Measurements from ENCODE around the gene KIF26A.

DNA sequence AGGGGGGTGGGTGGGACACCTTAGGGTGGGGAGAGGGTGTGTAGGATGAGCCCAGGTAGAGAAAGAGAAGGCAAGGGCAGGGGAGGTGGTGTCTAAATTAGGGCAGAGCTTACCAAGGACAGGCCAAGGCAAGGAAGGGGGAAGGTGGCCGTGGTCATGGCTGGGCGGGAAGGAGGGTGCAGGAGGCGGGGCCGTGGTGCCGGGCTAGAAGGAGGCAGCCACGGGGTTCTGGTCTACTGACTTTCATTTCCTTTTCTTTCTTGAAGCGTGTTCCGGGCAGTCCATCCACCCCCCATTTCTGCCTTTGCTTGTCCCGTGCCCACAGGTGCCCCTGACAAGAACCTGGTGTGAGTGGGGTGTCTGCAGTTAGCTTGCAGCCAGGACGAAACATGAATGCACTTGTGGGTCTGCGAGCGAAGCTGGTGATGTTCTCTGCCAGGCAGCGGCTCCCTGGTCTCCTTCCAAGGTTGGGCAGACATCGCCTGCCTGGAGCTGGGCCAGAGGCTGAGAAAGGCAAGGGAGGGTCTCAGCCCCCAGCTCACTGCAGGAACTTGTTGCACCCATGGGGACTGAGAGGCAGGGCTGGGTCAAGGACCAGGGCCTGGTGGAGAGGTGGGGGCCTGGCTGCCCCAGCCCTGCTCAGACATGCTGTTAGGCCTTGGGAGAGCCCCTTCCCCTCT is 58.2 kb downstream of the KIF26A start:
- TF ChIP-seq, protein P1, sequence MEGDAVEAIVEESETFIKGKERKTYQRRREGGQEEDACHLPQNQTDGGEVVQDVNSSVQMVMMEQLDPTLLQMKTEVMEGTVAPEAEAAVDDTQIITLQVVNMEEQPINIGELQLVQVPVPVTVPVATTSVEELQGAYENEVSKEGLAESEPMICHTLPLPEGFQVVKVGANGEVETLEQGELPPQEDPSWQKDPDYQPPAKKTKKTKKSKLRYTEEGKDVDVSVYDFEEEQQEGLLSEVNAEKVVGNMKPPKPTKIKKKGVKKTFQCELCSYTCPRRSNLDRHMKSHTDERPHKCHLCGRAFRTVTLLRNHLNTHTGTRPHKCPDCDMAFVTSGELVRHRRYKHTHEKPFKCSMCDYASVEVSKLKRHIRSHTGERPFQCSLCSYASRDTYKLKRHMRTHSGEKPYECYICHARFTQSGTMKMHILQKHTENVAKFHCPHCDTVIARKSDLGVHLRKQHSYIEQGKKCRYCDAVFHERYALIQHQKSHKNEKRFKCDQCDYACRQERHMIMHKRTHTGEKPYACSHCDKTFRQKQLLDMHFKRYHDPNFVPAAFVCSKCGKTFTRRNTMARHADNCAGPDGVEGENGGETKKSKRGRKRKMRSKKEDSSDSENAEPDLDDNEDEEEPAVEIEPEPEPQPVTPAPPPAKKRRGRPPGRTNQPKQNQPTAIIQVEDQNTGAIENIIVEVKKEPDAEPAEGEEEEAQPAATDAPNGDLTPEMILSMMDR (IDR thresholded peaks at IDR 0.05; ENCODE audit: low read depth, low read length) = no peak
- TF ChIP-seq EZH2phosphoT487 (IDR thresholded peaks at IDR 0.05; ENCODE audit: low read depth) = no peak

Data from OCI-LY3 (cell line).